Ishikawa (cell line): ENCODE measurements around the gene GSAP.

Experiments used
- CEBPB ChIP-seq: IDR thresholded peaks from 2 replicates; pipeline ENCODE4 v1.6.1; 2012
- EP300 ChIP-seq: IDR thresholded peaks from 2 replicates; pipeline ENCODE4 v1.6.1; 2012; ENCODE audit warnings: borderline replicate concordance
- REST ChIP-seq: IDR thresholded peaks from 2 replicates; pipeline ENCODE4 v1.6.1; 2012; ENCODE audit warnings: low read depth, mild to moderate bottlenecking
- TAF1 ChIP-seq: IDR thresholded peaks from 2 replicates; pipeline ENCODE4 v1.6.1; 2012; ENCODE audit warnings: low read depth, mild to moderate bottlenecking
- TCF12 ChIP-seq: IDR thresholded peaks from 2 replicates; pipeline ENCODE4 v1.6.1; 2012; ENCODE audit warnings: low read depth

- TF ChIP-seq EP300 (no peak), TCF12 (no peak), CEBPB (no peak), TAF1 (no peak), REST (no peak)
Measured at GRCh38 chr7:77338260-77338659, 77.9 kb downstream of the GSAP start.
